ENCODE data around the gene TMEM94.
A peak's percentile ranks its signal among the peaks of the same experiment; 100 is the strongest.

TMEM94 gene

DNA sequence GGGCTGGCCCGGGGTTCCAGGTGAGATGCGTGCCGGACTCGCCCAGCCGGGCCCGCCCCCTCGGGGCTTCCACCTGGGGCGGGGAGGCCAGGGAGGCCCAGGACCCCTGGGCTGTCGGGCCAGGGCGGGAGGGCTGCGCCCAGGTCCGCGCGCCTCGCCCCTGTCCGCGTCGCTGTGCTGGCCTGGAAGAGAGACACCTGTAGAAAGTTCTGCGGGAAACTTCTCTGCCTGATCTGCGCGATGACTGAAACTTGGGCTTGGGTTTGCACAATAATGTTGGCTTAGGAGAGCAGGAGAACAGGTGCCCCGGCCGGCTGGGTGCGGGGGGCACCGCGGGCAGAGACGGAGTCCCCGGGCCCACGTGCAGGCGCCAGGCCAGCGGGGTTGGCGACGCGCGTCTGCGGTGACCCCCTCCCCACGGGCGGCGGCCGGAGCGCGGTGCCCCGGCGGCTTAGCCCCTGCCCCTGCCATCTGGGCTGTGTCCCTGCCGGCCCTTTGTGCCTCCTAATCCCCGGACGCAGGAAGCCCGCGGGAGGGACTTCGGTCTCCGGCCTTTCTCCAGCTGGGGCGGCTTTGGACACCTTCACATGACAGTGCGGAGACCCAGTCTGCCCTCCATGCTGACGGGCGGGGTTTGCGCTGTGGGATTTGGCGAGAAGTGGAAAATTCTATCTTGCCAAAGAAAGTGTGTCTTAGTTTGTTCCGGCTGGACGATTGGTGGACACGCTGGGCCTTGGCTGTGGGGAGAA, 69.5 kb downstream of the TMEM94 start:
- DNase-seq (ENCODE audit: low read depth, low spot score), result no peak

DNA sequence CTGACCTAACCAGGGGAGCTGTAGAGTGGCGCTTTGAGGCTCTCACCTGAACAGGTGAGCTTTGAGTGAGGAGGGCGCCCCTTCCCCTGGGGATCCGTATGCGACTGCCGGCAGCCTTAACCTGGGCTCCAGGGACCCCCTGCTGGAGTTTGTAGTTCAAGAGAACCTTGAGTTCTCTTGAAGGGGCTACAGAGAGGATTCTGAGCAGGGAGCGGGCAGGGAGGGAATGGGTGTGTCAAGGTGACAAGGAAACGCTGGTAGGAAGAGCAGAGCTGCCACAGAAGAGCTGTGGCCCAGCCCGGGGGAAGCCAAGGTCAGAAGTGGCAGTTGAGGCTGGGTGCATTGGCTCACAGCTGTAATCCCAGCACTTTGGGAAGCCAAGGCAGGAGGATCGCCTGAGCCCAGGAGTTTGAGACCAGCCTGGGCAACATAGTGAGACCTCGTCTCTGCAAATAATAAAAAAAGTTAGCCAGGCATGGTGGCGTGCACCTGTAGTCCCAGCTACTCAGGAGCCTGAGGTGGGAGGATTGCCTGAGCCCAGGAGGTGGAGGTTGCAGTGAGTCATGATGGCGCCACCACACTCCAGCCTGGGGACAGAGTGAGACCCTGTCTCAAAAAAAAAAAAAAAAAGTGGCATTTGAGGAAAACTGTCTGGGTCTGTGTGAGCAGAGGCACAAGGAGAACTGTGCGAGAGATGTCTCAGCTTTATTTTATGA, 70.3 kb downstream of the TMEM94 start:
- no peak for DNase-seq (ENCODE audit: low read depth, low spot score)

GRCh38 chr17:75530837-75531720, 74.6 kb downstream of the TMEM94 start:
- DNase-seq (ENCODE audit: low read depth, low spot score), result no peak

- peak; percentile 35 for DNase-seq (ENCODE audit: low read depth, low spot score)
These were observed 75.3 kb downstream of the TMEM94 start for GRCh38 chr17:75531721-75532072.

DNA sequence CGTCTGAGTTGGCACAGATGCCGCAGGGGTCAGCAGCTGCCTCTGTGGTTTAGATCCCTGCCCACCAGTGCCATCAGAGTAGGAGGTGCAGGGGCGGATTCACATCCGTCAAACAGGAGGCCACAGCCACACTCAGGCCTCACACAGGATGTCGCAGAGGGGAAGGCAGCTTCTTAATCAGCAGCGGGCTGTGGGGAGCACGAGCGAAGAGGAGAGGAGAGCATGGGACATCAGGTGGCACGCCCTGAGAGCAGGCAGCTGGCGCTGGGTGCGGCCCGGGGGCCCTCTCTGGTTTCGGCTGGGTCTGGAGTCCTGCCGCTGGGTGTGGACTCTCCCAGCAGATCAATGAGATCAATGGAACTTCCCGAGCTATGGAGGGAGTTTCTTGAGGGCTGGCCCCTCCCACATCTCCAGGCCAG, 78.7 kb downstream of the TMEM94 start:
- DNase-seq (ENCODE audit: low read depth, low spot score), result no peak

- no peak for DNase-seq (ENCODE audit: low read depth, low spot score)
These were observed 79.4 kb downstream of the TMEM94 start for GRCh38 chr17:75535871-75536270.

- DNase-seq (ENCODE audit: low read depth, low spot score), result no peak
These were observed 79.9 kb downstream of the TMEM94 start for GRCh38 chr17:75536366-75536765.

DNA sequence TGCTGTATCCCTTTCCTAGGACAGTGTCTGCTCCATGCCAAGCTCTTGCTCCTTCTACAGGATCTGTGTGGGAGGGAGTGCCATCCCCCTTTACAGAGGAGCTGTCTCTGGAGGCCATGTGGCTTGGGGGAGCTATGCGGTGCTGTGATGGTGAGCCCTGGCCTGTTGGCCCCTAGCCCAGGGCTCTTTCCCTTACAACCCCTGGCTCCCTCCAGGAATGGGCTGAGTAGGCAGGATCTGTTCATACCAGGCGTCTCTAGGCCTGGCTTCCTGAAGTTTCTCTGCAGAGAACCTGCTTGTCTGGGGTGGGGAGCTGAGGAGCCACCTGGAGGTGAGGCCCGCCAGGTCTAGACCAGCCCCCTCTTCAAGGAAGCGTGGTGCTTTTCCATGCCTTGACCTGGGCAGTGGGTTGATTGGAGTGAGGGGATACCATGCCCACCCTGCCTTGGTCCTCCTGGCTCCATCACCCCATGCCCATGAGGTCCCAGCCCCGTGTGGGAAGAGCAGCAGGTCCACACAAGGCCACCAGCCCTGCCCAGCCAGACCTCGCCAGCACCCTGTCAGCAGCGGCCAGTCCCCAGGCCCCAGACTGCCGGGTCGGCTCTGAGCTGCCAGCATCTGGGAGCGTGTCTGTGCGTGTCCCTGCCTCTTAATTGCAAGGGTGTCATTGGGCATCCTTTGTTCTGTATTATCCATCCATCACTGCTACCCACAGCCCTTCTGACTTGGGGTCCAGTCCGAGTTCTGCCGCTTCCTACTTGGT, 83.7 kb downstream of the TMEM94 start:
- peak; percentile 36 for DNase-seq (ENCODE audit: low read depth, low spot score)

DNA sequence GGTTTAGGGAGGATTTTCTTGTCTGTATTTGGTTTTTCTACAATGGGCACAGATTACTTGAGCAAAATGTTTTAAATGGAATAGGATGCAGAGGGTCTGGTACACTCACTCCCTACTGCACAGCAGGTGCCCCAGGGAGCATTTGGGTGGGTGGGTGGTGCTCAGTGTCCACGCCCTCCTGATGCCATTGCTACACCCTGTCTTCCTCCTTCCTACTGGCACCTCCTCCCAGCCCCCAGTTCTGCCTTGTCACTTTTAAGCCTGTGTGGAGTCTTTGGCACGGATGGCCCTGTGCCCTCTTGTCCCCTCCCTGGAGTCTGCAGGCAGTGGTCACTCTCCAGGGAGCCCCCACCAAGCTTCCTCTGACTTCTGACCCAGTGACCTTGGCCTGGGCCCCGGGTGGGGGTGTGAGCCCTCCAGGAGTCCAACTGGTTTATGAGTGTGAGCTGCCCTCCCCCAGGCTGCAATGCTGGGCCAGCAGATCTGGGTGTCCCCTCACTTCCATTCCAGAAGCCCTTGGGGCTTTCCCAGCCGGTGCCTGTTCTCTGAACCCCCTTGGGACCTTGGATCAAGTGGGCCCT, 84.6 kb downstream of the TMEM94 start:
- DNase-seq (ENCODE audit: low read depth, low spot score), result no peak

GRCh38 chr17:75542229-75542628, 85.8 kb downstream of the TMEM94 start:
- DNase-seq (ENCODE audit: low read depth, low spot score), result no peak

GRCh38 chr17:75542728-75543336, 86.4 kb downstream of the TMEM94 start:
- DNase-seq (ENCODE audit: low read depth, low spot score), result no peak

GRCh38 chr17:75544250-75544649, 87.8 kb downstream of the TMEM94 start:
- no peak for DNase-seq (ENCODE audit: low read depth, low spot score)

GRCh38 chr17:75546181-75546580, 89.7 kb downstream of the TMEM94 start:
- DNase-seq (ENCODE audit: low read depth, low spot score), result no peak

GRCh38 chr17:75547091-75547490, 90.7 kb downstream of the TMEM94 start:
- no peak for DNase-seq (ENCODE audit: low read depth, low spot score)

- DNase-seq (ENCODE audit: low read depth, low spot score), result no peak
These were observed 92.4 kb downstream of the TMEM94 start for GRCh38 chr17:75548813-75549212.

Data from astrocyte of the hippocampus (primary cell).